UCSD-AML1 (cell line): ENCODE data around the gene TGIF2.

Source experiments
- DNase-seq: peaks from one replicate; lab custom pipeline; 2025; ENCODE audit not compliant: unreplicated experiment; lab: John Stamatoyannopoulos, UW

The TGIF2 gene

GRCh38 chr20:36573103-36573797 lies at the start of gene TGIF2:
TGIF2 (plus strand) TSS chr20:36573597; CDS start chr20:36578775, 5,178 bp downstream.
- peak; percentile 92 for DNase-seq

GRCh38 chr20:36525620-36526365 lies 47.6 kb upstream of the TGIF2 start:
- DNase-seq, result no peak

GRCh38 chr20:36526521-36527011 lies 46.8 kb upstream of the TGIF2 start:
- DNase-seq, result no peak

GRCh38 chr20:36527331-36528125 lies 45.9 kb upstream of the TGIF2 start:
- DNase-seq, result no peak

GRCh38 chr20:36528176-36528874 lies 45.1 kb upstream of the TGIF2 start:
- DNase-seq, result no peak

- DNase-seq, result no peak
Observed at GRCh38 chr20:36528875-36529417, 44.5 kb upstream of the TGIF2 start.

GRCh38 chr20:36532388-36532787 lies 41.0 kb upstream of the TGIF2 start:
- DNase-seq, result no peak

GRCh38 chr20:36532822-36533221 lies 40.6 kb upstream of the TGIF2 start:
- DNase-seq, result no peak

- no peak for DNase-seq
Observed at GRCh38 chr20:36538026-36538722, 35.2 kb upstream of the TGIF2 start.

- DNase-seq, result no peak
Observed at GRCh38 chr20:36540551-36541211, 32.7 kb upstream of the TGIF2 start.

- no peak for DNase-seq
Observed at GRCh38 chr20:36541227-36541767, 32.1 kb upstream of the TGIF2 start, which contains the start of gene MYL9. MYL9 (plus strand) TSS chr20:36541519; CDS start chr20:36544885, 3,366 bp downstream.

- DNase-seq, result no peak
Observed at GRCh38 chr20:36541768-36542488, 31.5 kb upstream of the TGIF2 start.

- no peak for DNase-seq
Observed at GRCh38 chr20:36542516-36543183, 30.7 kb upstream of the TGIF2 start.

GRCh38 chr20:36543184-36544133 lies 29.9 kb upstream of the TGIF2 start:
- DNase-seq, result no peak

GRCh38 chr20:36544134-36545018 lies 29.0 kb upstream of the TGIF2 start:
- no peak for DNase-seq
